GM19372 (cell line): ENCODE measurements around the gene LCP1.
A peak's percentile ranks its signal among the peaks of the same experiment; 100 is the strongest.

Source experiments
- ATAC-seq: cut with Tn5 transposase; IDR thresholded peaks from one replicate; pipeline ENCODE4 v1.9.1; 2021; ENCODE audit warnings: mild to moderate bottlenecking, low read depth, moderate library complexity; ENCODE audit not compliant: unreplicated experiment

Gene LCP1

DNA sequence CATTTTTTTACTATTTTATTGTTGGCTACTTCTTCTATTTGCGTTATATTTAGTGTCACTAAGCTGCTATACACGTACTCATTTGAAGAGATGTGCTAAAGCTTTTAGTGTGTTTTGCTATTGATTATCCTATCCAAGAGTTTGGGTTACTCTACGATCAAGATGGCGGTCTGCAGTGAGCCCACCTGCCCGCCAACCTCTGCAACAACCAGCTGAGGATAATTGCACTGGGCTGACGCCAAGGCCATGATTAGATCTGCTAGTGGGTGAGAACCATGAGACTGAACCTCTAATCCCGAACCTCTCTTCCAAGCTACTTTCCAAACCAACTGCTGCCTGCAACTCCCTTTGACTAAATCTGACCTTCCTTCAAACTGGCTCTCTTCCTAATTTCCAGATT lies 78.9 kb downstream of the LCP1 start:
- ATAC-seq: no peak

DNA sequence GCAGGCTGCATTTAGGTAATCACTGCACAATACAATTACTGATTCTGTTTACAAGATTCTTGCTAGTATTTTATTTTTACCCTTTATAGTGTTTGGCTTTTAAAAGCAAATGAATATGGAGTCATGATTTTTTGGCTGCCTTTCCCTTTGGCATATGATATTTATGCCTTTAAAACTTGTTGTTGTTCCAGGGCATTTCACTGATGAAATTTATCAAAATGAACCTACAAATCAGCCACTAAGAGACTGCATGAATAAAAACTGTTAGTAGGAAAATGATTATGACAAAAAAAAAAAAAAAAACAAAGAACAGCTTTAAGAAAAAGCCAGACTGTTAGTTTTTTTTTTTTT lies 79.7 kb downstream of the LCP1 start:
- no peak for ATAC-seq

DNA sequence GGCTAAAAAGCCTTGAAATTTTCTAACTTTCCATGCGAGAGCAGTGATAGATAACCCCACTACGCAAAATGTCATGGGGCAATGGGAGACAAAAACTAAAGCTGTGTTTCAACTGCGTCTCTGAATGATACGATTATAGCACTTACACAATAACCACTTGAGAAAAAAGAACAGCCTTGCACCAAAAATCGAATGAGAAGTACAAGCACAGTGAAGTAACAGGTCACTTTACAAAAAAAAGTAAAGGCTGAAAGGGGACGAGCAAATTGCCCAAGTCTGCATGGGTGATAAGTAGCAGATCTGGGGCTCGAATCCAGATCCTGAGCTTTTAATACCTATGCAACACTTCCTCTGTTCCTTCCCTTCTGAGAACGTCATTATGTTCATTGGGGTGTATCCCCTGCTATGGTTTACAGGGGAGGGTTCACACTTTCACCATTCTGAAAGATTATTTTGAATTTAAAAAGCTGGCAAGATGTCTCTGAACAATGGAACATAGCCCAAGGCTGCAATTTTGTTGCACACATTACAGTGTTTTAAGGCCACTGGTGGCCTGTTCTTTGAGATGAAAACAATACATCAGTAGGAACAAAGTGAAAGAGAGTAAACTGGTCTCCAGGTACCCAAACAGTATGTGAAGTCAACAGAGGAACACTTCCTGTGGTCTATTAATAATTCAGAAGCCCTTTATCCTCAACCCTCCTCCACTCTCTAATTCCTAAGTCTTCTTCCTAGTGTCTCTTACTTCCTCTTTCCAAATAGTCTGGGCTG lies 80.3 kb downstream of the LCP1 start:
- no peak for ATAC-seq

DNA sequence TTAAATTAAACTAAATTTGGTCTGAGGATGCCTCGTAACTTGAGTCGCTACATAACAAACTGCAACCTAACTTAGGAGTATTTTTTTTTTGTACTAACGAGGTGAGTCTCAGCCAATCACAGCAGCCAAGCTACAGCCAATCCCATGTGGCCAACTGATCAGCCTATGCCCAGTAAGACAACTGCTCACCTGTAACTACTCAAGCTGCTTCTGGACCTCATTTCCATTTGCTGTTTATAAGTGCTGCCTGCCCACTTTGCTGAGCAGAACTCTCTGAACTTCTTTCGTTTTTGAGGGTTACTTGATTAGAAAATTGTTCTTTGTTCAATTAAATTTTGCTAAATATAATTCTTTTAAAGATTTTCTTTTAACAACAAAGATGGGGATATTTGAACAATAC lies 81.0 kb downstream of the LCP1 start:
- no peak for ATAC-seq

DNA sequence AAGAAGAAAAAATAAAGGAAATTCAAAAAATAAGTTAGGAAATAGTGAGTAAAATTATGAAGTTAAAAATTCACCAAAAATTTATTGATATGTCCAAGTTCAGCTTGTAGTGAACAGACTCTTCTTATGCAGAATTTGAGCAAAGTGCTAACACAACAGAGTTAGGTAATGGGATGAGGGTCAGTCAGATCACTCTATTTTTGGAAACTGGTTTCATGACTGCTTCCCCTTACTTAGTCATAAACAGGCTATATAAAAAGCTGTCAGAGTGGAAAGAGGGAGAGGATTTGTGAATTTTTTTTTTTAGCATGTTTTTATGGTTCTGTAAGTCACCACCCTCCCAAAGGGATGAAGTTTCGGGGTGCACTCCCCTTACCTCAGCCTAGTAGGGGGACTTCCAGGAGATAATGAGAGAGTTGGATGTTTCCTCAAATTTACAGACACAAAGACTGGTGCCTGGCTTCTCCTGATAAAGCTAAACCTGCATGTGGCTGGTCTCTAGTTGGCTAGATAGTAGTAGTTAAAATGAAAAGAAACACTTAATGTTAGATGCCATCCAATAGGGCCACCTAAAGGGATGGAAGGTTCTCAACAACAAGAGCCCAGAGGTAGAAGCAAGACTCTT lies 81.7 kb downstream of the LCP1 start:
- ATAC-seq: peak; percentile 57

DNA sequence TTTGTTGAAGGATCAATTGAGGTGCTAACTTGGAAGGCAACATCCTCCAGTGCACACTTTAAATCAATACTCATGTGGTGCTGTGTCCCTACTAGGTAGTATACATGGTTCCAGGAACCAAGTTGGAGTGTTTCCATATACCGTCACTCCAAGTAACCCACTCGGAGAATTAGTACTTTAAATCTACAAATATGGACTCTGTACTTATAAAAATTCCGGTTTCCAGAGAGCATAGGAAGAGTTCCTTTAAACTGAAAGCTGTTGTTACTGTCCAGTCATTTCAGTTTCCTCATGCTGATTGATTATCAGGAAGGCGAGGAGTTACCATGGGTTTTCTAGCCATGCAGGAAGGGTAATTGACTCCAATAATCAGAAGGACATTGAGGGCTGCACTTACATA lies 84.3 kb downstream of the LCP1 start:
- ATAC-seq: no peak

DNA sequence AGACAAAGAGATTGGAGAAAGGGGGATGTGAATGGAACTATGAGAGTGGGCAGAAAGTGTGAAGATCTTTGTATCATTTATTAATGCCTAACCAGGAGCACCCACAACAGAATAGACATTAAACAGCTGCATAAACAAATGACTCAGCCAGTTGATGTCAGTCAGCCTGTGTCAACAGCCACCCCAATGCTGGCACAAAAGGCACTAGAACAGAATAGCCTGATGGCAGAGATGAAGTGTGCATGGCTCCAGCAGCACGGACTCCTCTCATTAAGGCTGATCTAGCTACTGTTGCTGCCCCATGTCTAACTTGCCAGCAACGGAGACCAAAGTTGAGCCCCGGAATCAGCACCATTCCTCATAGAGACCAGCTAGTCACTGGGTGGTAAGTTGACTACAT lies 85.0 kb downstream of the LCP1 start:
- ATAC-seq: no peak

DNA sequence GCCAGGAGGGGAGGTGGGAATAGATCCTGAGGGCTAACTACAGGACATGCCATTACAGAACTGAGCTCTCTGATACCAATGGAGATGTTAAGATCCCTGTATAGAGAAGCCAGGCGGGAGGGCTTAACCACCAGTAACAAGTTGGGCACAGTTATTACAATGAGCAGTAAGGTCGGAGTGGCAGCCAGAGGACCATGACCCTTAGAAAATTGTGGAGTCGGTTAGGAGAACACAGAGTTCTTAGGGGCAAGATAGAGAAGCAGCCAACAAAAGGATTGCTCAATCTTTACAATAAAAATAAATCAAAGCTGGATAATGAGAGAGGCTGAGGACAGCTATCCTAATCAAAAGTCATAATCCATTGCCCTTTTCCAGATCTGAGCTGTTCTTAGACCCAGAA lies 87.5 kb downstream of the LCP1 start:
- ATAC-seq: no peak

DNA sequence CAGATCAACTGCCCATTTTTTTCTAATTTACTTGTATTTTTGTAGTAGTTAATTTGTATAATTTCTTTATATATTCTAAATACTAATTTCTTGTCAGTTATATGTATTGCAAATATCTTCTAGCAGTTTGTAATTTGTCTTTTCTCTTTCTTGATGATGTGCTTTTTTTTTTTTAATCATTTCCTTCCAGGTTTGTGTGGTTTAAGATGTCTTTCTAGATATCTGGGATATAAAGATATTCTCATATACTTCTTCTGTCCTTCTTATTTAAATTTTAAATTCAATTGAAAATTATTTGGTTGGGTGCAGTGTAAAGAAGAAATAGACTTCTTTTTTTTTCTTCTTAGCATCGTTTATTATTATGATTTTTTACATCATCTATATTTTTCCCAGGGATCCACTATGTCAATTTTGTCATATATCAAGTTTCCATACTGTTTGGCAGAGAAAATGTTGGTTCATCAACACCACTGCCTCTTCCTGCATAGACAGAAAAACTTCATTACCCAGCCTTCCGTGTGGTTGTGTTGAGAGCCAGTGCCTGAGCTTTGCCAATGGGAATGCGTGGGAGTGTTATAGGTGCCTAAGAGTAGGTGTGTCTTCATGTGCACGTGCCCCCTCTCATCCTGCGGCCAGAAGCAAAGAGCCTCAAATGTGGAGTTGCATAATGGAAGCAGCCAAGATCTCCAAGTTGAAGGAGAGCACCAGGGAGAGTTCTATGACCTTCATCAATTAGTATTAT lies 93.0 kb downstream of the LCP1 start:
- ATAC-seq: no peak

DNA sequence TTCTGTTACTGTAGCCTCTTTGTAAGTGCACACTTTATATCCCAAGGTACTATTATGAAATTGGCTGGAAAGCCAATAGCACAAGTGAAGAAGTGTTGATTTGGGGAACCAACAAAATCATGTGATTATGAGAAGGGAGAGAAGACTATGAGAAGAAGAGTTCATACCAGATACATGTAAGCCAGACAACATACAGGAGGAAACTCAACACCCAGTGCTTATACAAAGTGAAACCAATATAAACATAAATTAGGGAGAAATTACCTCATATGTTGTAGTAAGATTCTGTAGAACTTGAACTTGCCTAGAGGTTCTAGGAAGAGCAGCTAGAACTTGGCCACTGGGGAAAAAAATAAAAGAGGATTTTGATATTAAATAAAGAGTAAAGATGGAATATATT lies 94.5 kb downstream of the LCP1 start:
- ATAC-seq: no peak

DNA sequence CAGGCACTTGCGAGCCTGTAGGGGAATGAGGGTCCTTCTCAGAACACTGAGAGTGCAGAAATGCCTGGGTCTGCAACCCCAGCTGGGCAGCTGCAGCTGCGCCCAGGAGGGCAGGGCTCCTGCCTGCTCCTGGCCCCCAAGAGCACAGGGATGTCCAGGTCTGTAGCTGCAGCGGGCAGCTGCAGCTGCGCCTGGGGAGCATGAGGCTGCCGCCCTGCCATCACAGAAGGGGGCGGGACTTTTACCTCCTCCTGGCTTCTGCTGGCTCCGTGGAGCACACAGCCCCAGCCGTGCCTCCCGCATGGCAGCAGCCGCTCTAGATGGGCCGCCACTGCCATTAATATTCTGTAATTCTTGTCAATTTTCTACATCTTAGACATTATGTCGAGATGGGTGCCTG lies 95.0 kb downstream of the LCP1 start:
- no peak for ATAC-seq

DNA sequence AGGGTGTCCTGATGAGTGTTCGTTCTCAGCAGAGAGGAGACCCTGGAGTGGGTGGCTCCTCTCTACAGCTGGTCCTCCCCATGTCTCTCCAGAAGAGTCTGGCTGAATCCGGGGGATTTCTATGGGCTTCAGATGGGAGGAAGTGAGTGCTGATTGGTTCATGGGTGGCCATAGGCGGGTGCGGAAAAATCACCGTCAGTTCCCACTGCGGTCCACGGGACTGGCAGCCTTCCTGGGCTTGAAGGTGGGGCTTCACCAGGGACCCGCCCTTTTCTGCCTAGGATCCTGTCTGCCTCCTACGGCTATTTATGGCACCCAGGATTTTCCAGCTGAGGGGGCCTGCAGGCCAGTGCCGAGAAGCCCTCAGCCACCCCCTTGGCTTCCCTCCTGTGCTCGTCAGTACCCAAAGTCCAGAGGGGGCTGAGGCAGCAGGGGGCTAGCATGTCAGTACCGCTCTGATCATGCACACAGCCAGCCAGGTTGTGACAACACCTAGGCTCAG lies 95.5 kb downstream of the LCP1 start:
- ATAC-seq: no peak

DNA sequence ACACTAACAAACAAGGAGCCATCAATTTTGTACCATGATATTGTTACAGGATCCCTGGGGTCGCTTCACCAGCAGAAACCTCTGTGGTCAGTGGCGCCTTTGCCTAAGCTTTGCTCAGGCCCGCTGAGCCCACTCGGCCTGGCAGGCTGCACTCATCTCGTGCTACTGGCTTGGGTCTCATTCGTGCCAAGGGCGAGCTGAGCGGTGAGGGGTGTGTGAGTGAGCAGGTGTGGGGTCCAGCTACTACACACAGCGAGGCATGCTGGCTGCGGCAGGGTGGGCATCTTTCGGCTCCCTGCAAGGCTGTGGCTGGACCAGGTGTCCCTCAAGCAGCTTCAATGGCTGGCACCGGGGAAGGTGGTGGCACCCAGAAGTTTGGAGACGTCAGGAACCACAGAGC lies 96.2 kb downstream of the LCP1 start:
- ATAC-seq: no peak

DNA sequence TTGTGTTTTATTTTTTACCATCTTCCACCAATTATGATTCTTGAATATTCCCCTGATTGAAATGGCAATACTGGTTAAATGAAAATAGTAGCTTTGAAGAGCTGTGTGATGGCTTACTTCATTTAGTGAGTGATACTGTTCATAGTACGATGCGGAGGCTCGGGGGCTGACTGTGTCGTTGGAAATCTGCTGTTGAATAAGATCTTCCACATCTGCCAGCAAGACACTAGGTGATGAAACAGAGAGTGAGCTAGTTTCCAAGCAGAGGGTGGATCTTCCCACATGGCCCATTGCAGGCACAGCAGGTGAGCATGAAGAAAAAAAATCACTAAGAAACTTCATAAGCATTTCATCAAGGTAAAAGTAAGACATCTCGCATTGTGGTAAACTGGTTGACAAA lies 99.7 kb downstream of the LCP1 start:
- no peak for ATAC-seq

DNA sequence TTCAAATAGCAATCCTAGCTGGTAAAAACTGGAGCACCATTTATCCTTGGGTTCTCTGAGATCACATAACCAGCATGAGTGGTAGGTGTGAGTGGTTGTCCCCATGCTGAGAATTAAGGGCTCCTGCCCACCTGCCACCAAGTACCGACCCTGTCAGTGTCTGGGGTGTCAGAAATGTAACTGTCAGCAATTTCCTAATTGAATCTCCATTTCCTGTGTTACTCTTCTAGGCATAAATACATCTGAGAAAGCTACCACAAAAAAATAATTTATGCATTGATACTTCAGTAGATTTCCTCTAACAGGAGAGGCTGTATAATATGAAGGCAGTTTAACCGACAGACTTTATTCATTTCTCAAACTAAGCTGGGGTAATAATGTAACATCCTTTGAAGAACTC lies 102.2 kb downstream of the LCP1 start:
- ATAC-seq: no peak

DNA sequence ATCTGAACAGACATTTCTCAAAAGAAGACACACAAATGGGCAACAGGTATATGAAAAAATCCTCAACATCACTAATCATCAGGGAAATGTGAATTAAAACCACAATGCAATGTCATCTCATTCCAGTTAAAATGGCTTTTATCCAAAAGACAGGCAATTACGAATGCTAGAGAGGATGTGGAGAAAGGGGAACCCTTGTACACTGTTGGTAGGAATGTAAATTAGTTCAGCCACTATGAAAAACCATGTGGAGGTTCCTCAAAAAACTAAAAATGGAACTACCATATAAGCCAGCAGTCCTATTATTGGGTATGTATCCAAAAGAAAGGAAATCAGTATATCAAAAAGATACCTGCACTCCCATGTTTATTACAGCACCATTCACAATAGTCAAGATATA lies 104.7 kb downstream of the LCP1 start:
- ATAC-seq: no peak

DNA sequence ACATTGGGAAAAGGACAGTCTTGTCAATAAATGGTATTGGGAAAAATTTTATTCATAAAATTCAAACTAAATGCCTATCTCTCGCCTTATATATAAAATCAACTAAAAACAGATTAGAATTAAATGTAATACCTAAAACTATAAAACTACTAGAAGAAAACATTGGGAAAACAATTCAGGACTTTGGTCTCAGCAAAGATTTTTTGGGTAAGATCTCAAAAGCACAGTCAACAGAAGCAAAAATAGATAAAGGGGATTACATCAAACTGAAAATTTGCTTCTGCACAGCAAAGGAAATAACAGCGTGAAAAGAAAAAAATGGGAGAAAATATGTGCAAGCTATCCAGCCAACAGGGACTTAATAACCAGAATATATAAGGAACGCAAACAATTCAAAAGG lies 105.2 kb downstream of the LCP1 start:
- ATAC-seq: no peak
